Measurements from ENCODE around the gene PRSS48.
"Not testable (repeated sequence)": the region's sequence is repeated elsewhere in the genome, so short reads cannot be mapped to it uniquely, and the experiment has no call there.

Gene PRSS48

GRCh38 chr4:151247395-151247794 lies 29.6 kb upstream of the PRSS48 start:
- H3K36me3 ChIP-seq (ENCODE audit: control insufficient read depth, insufficient read depth, low read length), result no peaks in the 10 kb centered on the region
- H3K4me1 ChIP-seq (ENCODE audit: control insufficient read depth, insufficient read depth, low read length), result no peaks in the 10 kb centered on the region
- no peak overlapping the region for H3K9ac ChIP-seq (ENCODE audit: low read length)
- no peak overlapping the region for H3K4me3 ChIP-seq (ENCODE audit: low read length)
- no peaks in the 10 kb centered on the region for H3K27me3 ChIP-seq (ENCODE audit: control insufficient read depth, insufficient read depth, low read length)
- no peak overlapping the region for H3K27ac ChIP-seq (ENCODE audit: low read depth, low read length)

GRCh38 chr4:151248519-151248918 lies 28.4 kb upstream of the PRSS48 start:
- H3K4me1 ChIP-seq (ENCODE audit: control insufficient read depth, insufficient read depth, low read length), result no peaks in the 10 kb centered on the region
- H3K4me3 ChIP-seq (ENCODE audit: low read length), result no peak overlapping the region
- no peak overlapping the region for H3K27ac ChIP-seq (ENCODE audit: low read depth, low read length)

DNA sequence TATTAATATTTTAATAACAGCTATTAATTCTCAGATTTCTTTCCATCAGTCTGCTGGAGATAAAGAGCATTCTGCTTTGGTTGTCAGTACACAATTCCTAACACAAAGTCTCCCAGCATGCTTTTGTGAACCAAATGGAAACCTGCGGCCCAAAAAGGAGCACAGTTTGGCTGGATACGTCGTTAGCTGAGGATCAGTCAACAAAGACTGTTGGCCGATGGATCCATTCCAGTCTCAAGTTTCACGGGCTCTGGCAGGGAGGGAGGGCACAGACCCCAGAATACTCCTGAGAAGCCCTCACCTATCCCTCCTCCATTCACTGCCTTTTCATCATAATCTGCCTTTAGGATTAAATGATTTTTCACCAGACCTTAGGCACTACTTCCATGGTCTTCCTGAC lies 26.3 kb upstream of the PRSS48 start:
- H3K4me1 ChIP-seq (ENCODE audit: control insufficient read depth, insufficient read depth, low read length), result no peaks in the 10 kb centered on the region
- H3K27ac ChIP-seq (ENCODE audit: low read depth, low read length), result no peak overlapping the region
- H3K9ac ChIP-seq (ENCODE audit: low read length), result no peak overlapping the region
- H3K36me3 ChIP-seq (ENCODE audit: control insufficient read depth, insufficient read depth, low read length), result no peaks in the 10 kb centered on the region
- no peak overlapping the region for H3K4me3 ChIP-seq (ENCODE audit: low read length)
- H3K27me3 ChIP-seq (ENCODE audit: control insufficient read depth, insufficient read depth, low read length), result no peaks in the 10 kb centered on the region

More at GRCh38 chr4:151248519-151248918, 28.4 kb upstream of the PRSS48 start:
- Histone ChIP-seq H3K27me3 (ENCODE audit: control insufficient read depth, insufficient read depth, low read length) (no peaks in the 10 kb centered on the region), H3K36me3 (ENCODE audit: control insufficient read depth, insufficient read depth, low read length) (no peaks in the 10 kb centered on the region), H3K9ac (ENCODE audit: low read length) (no peak overlapping the region)

GRCh38 chr4:151251603-151252304 lies 25.2 kb upstream of the PRSS48 start:
- H3K4me3 ChIP-seq (ENCODE audit: low read length), result no peak overlapping the region
- H3K4me1 ChIP-seq (ENCODE audit: control insufficient read depth, insufficient read depth, low read length), result no peaks in the 10 kb centered on the region
- no peaks in the 10 kb centered on the region for H3K27me3 ChIP-seq (ENCODE audit: control insufficient read depth, insufficient read depth, low read length)
- no peak overlapping the region for H3K27ac ChIP-seq (ENCODE audit: low read depth, low read length)
- no peak overlapping the region for H3K9ac ChIP-seq (ENCODE audit: low read length)
- H3K36me3 ChIP-seq (ENCODE audit: control insufficient read depth, insufficient read depth, low read length), result no peaks in the 10 kb centered on the region

DNA sequence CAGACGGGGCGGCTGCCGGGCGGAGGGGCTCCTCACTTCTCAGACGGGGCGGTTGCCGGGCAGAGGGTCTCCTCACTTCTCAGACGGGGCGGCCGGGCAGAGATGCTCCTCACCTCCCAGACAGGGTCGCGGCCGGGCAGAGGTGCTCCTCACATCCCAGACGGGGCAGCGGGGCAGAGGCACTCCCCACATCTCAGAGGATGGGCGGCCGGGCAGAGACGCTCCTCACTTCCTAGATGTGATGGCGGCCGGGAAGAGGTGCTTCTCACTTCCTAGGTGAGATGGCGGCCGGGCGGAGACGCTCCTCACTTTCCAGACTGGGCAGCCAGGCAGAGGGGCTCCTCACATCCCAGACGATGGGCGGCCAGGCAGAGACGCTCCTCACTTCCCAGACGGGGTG lies 21.7 kb upstream of the PRSS48 start:
- not testable (repeated sequence) for H3K9ac ChIP-seq (ENCODE audit: low read length); H3K27me3 ChIP-seq (ENCODE audit: control insufficient read depth, insufficient read depth, low read length)

GRCh38 chr4:151255680-151256079 lies 21.3 kb upstream of the PRSS48 start:
- not testable (repeated sequence) for H3K4me3 ChIP-seq (ENCODE audit: low read length); H3K4me1 ChIP-seq (ENCODE audit: control insufficient read depth, insufficient read depth, low read length); H3K27ac ChIP-seq (ENCODE audit: low read depth, low read length); H3K36me3 ChIP-seq (ENCODE audit: control insufficient read depth, insufficient read depth, low read length); H3K9ac ChIP-seq (ENCODE audit: low read length); H3K27me3 ChIP-seq (ENCODE audit: control insufficient read depth, insufficient read depth, low read length)

More for the DNA sequence above, 21.7 kb upstream of the PRSS48 start:
- H3K27ac ChIP-seq (ENCODE audit: low read depth, low read length); H3K4me1 ChIP-seq (ENCODE audit: control insufficient read depth, insufficient read depth, low read length); H3K4me3 ChIP-seq (ENCODE audit: low read length); H3K36me3 ChIP-seq (ENCODE audit: control insufficient read depth, insufficient read depth, low read length): not testable (repeated sequence)

- H3K27me3 ChIP-seq (ENCODE audit: control insufficient read depth, insufficient read depth, low read length), result no peaks in the 10 kb centered on the region
- no peak overlapping the region for H3K9ac ChIP-seq (ENCODE audit: low read length)
- no peaks in the 10 kb centered on the region for H3K36me3 ChIP-seq (ENCODE audit: control insufficient read depth, insufficient read depth, low read length)
- H3K27ac ChIP-seq (ENCODE audit: low read depth, low read length), result no peak overlapping the region
- H3K4me1 ChIP-seq (ENCODE audit: control insufficient read depth, insufficient read depth, low read length), result no peaks in the 10 kb centered on the region
- H3K4me3 ChIP-seq (ENCODE audit: low read length), result no peak overlapping the region
Measured at GRCh38 chr4:151256134-151256533, 20.8 kb upstream of the PRSS48 start.

GRCh38 chr4:151257704-151258103 lies 19.3 kb upstream of the PRSS48 start:
- Histone ChIP-seq H3K4me1 (ENCODE audit: control insufficient read depth, insufficient read depth, low read length) (no peaks in the 10 kb centered on the region), H3K27ac (ENCODE audit: low read depth, low read length) (no peak overlapping the region), H3K36me3 (ENCODE audit: control insufficient read depth, insufficient read depth, low read length) (no peaks in the 10 kb centered on the region), H3K4me3 (ENCODE audit: low read length) (no peak overlapping the region), H3K27me3 (ENCODE audit: control insufficient read depth, insufficient read depth, low read length) (no peaks in the 10 kb centered on the region), H3K9ac (ENCODE audit: low read length) (no peak overlapping the region)

GRCh38 chr4:151259752-151260151 lies 17.2 kb upstream of the PRSS48 start:
- Histone ChIP-seq H3K4me3 (ENCODE audit: low read length) (no peak overlapping the region), H3K27ac (ENCODE audit: low read depth, low read length) (no peak overlapping the region), H3K27me3 (ENCODE audit: control insufficient read depth, insufficient read depth, low read length) (no peaks in the 10 kb centered on the region), H3K4me1 (ENCODE audit: control insufficient read depth, insufficient read depth, low read length) (no peaks in the 10 kb centered on the region), H3K36me3 (ENCODE audit: control insufficient read depth, insufficient read depth, low read length) (no peaks in the 10 kb centered on the region), H3K9ac (ENCODE audit: low read length) (no peak overlapping the region)

GRCh38 chr4:151260526-151260925 lies 16.4 kb upstream of the PRSS48 start:
- Histone ChIP-seq H3K27me3 (ENCODE audit: control insufficient read depth, insufficient read depth, low read length) (no peaks in the 10 kb centered on the region), H3K4me1 (ENCODE audit: control insufficient read depth, insufficient read depth, low read length) (no peaks in the 10 kb centered on the region), H3K9ac (ENCODE audit: low read length) (no peak overlapping the region), H3K27ac (ENCODE audit: low read depth, low read length) (no peak overlapping the region), H3K4me3 (ENCODE audit: low read length) (no peak overlapping the region), H3K36me3 (ENCODE audit: control insufficient read depth, insufficient read depth, low read length) (no peaks in the 10 kb centered on the region)

- Histone ChIP-seq H3K36me3 (ENCODE audit: control insufficient read depth, insufficient read depth, low read length) (no peaks in the 10 kb centered on the region), H3K4me1 (ENCODE audit: control insufficient read depth, insufficient read depth, low read length) (no peaks in the 10 kb centered on the region), H3K27ac (ENCODE audit: low read depth, low read length) (no peak overlapping the region), H3K4me3 (ENCODE audit: low read length) (no peak overlapping the region), H3K27me3 (ENCODE audit: control insufficient read depth, insufficient read depth, low read length) (no peaks in the 10 kb centered on the region), H3K9ac (ENCODE audit: low read length) (no peak overlapping the region)
Measured at GRCh38 chr4:151263455-151263854, 13.5 kb upstream of the PRSS48 start.

- no peaks in the 10 kb centered on the region for H3K36me3 ChIP-seq (ENCODE audit: control insufficient read depth, insufficient read depth, low read length)
- H3K4me1 ChIP-seq (ENCODE audit: control insufficient read depth, insufficient read depth, low read length), result no peaks in the 10 kb centered on the region
- no peaks in the 10 kb centered on the region for H3K27me3 ChIP-seq (ENCODE audit: control insufficient read depth, insufficient read depth, low read length)
- no peak overlapping the region for H3K27ac ChIP-seq (ENCODE audit: low read depth, low read length)
- no peak overlapping the region for H3K4me3 ChIP-seq (ENCODE audit: low read length)
- no peak overlapping the region for H3K9ac ChIP-seq (ENCODE audit: low read length)
Measured at GRCh38 chr4:151266497-151266896, 10.5 kb upstream of the PRSS48 start.

GRCh38 chr4:151267104-151267503 lies 9.9 kb upstream of the PRSS48 start:
- Histone ChIP-seq H3K4me3 (ENCODE audit: low read length) (no peak overlapping the region), H3K9ac (ENCODE audit: low read length) (no peak overlapping the region), H3K27me3 (ENCODE audit: control insufficient read depth, insufficient read depth, low read length) (no peaks in the 10 kb centered on the region), H3K27ac (ENCODE audit: low read depth, low read length) (no peak overlapping the region), H3K4me1 (ENCODE audit: control insufficient read depth, insufficient read depth, low read length) (no peaks in the 10 kb centered on the region), H3K36me3 (ENCODE audit: control insufficient read depth, insufficient read depth, low read length) (no peaks in the 10 kb centered on the region)

Measured in rectal smooth muscle tissue (tissue), 1 donor.